OCI-LY1 (cell line): Measurements from ENCODE around the gene ST3GAL4.

Experiments
- H2AFZ ChIP-seq: fragments of 200-600 bp; sonication (generic), shearing (Covaris generic); 2 replicates; pipeline ENCODE4 v1.6.0; 2014; ENCODE audit warnings: antibody characterized with exemption, mild to moderate bottlenecking, low read length
- H3F3A ChIP-seq: fragments of 200-600 bp; sonication (generic), shearing (Covaris generic); 2 replicates; pipeline ENCODE4 v1.6.0; 2014; ENCODE audit warnings: mild to moderate bottlenecking, antibody characterized with exemption, low read length, moderate library complexity; ENCODE audit not compliant: insufficient read depth
- H3K27ac ChIP-seq: fragments of 200-600 bp; sonication (generic); 2 replicates; pipeline ENCODE4 v1.5.1; 2014; ENCODE audit warnings: low read length, mixed run types, mild to moderate bottlenecking, low read depth; ENCODE audit not compliant: poor library complexity, severe bottlenecking
- H3K27me3 ChIP-seq: fragments of 200-600 bp; sonication (generic); 2 replicates; pipeline ENCODE4 v1.6.0; 2014; ENCODE audit warnings: antibody characterized with exemption, mild to moderate bottlenecking, low read length, moderate library complexity; ENCODE audit not compliant: insufficient read depth
- H3K36me3 ChIP-seq: fragments of 200-600 bp; sonication (generic); 2 replicates; pipeline ENCODE4 v1.6.1; 2014; ENCODE audit warnings: mild to moderate bottlenecking, antibody characterized with exemption, low read length, moderate library complexity, mixed read lengths; ENCODE audit not compliant: insufficient read depth
- H3K4me1 ChIP-seq: fragments of 200-600 bp; sonication (generic); 2 replicates; pipeline ENCODE4 v1.5.1; 2014; ENCODE audit warnings: mild to moderate bottlenecking, low read length, moderate library complexity; ENCODE audit not compliant: insufficient read depth, severe bottlenecking
- H3K4me2 ChIP-seq: fragments of 200-600 bp; sonication (generic), shearing (Covaris generic); 2 replicates; pipeline ENCODE4 v1.6.1; 2014; ENCODE audit warnings: low read length
- H3K4me3 ChIP-seq: fragments of 200-600 bp; sonication (generic); 2 replicates; pipeline ENCODE4 v1.5.1; 2014; ENCODE audit warnings: low read length, low read depth, mild to moderate bottlenecking, mixed read lengths; ENCODE audit not compliant: poor library complexity, severe bottlenecking
- H3K79me2 ChIP-seq: fragments of 200-600 bp; shearing (Covaris generic); 2 replicates; pipeline ENCODE4 v1.6.1; 2016; ENCODE audit warnings: mixed run types, low read length, mixed read lengths; ENCODE audit not compliant: insufficient read depth
- H3K9ac ChIP-seq: fragments of 200-600 bp; sonication (generic), shearing (Covaris generic); 2 replicates; pipeline ENCODE4 v1.6.1; 2014; ENCODE audit warnings: mild to moderate bottlenecking, low read length, mixed read lengths
- H3K9me2 ChIP-seq: fragments of 200-600 bp; sonication (generic), shearing (Covaris generic); 2 replicates; pipeline ENCODE4 v1.6.1; 2014; ENCODE audit warnings: low read depth, mild to moderate bottlenecking, low read length, mixed read lengths
- H3K9me3 ChIP-seq: fragments of 200-600 bp; shearing (Covaris generic); 2 replicates; pipeline ENCODE4 v1.6.1; 2014; ENCODE audit warnings: low read length, mixed read lengths
- H4K20me1 ChIP-seq: fragments of 200-600 bp; sonication (generic), shearing (Covaris generic); 2 replicates; pipeline ENCODE4 v1.6.0; 2016; ENCODE audit warnings: mild to moderate bottlenecking, low read length; ENCODE audit not compliant: insufficient read depth
- CTCF ChIP-seq: fragments of 200-600 bp; sonication (generic), shearing (Covaris generic); IDR thresholded peaks from 2 replicates; pipeline ENCODE4 v1.5.1; 2017; ENCODE audit warnings: mild to moderate bottlenecking, antibody characterized with exemption, low read length, moderate library complexity, mixed read lengths
- EZH2 ChIP-seq: fragments of 200-600 bp; sonication (generic), shearing (Covaris generic); IDR thresholded peaks from 2 replicates; pipeline ENCODE4 v1.8.0; 2017; ENCODE audit warnings: borderline replicate concordance, mixed run types, mild to moderate bottlenecking, antibody characterized with exemption, low read length, moderate library complexity, mixed read lengths

The ST3GAL4 gene

GRCh38 chr11:126437731-126438130 is 82.2 kb downstream of the ST3GAL4 start:
- Histone ChIP-seq H3K9me2 (no peaks in the 10 kb centered on the region), H3K9ac (no peak overlapping the region), H3K36me3 (no peaks in the 10 kb centered on the region), H3F3A (no peaks in the 10 kb centered on the region), H3K4me2 (no peak overlapping the region), H3K4me1 (no peaks in the 10 kb centered on the region), H3K79me2 (no peaks in the 10 kb centered on the region), H3K27ac (no peak overlapping the region), H3K9me3 (no peaks in the 10 kb centered on the region), H3K4me3 (no peak overlapping the region), H3K27me3 (no peaks in the 10 kb centered on the region), H2AFZ (no peak overlapping the region), H4K20me1 (no peaks in the 10 kb centered on the region)
- no peak for TF ChIP-seq CTCF
- no peak for TF ChIP-seq EZH2

- Histone ChIP-seq H3K9me3 (no peaks in the 10 kb centered on the region), H3K4me3 (no peak overlapping the region), H3K36me3 (no peaks in the 10 kb centered on the region), H3K4me1 (no peaks in the 10 kb centered on the region), H3K27me3 (no peaks in the 10 kb centered on the region), H4K20me1 (no peaks in the 10 kb centered on the region), H3F3A (no peaks in the 10 kb centered on the region), H3K27ac (no peak overlapping the region), H3K79me2 (no peaks in the 10 kb centered on the region), H3K4me2 (no peak overlapping the region), H3K9ac (no peak overlapping the region), H3K9me2 (no peaks in the 10 kb centered on the region), H2AFZ (no peak overlapping the region)
- TF ChIP-seq EZH2 (no peak), CTCF (no peak)
These were observed 82.8 kb downstream of the ST3GAL4 start for GRCh38 chr11:126438272-126438671.

- H3K27ac ChIP-seq = no peak overlapping the region
These were observed 83.2 kb downstream of the ST3GAL4 start for GRCh38 chr11:126438691-126439090.

More at GRCh38 chr11:126438691-126439090, 83.2 kb downstream of the ST3GAL4 start:
- H3K4me2 ChIP-seq = no peak overlapping the region
- no peak overlapping the region for H2AFZ ChIP-seq
- no peak overlapping the region for H3K4me3 ChIP-seq
- H3K9me3 ChIP-seq = no peaks in the 10 kb centered on the region
- no peaks in the 10 kb centered on the region for H3F3A ChIP-seq
- no peaks in the 10 kb centered on the region for H4K20me1 ChIP-seq
- H3K36me3 ChIP-seq = no peaks in the 10 kb centered on the region
- H3K4me1 ChIP-seq = no peaks in the 10 kb centered on the region
- no peaks in the 10 kb centered on the region for H3K9me2 ChIP-seq
- TF ChIP-seq CTCF = no peak
- TF ChIP-seq EZH2 = no peak
- H3K27me3 ChIP-seq = no peaks in the 10 kb centered on the region
- H3K79me2 ChIP-seq = no peaks in the 10 kb centered on the region
- H3K9ac ChIP-seq = no peak overlapping the region
